AG08395 (cell line): ENCODE results near the gene HNRNPH1.

ENCODE experiments used
- DNase-seq: peaks from one replicate; pipeline ENCODE4 v3.0.0; 2012; ENCODE audit warnings: mixed read lengths, low spot score

The HNRNPH1 gene

GRCh38 chr5:179603308-179603707, 20.2 kb downstream of the HNRNPH1 start:
- DNase-seq, result no peak

- no peak for DNase-seq
These were observed 21.4 kb downstream of the HNRNPH1 start for GRCh38 chr5:179601871-179602625.

GRCh38 chr5:179599973-179600372, 23.5 kb downstream of the HNRNPH1 start:
- DNase-seq, result no peak

GRCh38 chr5:179599566-179599965, 23.9 kb downstream of the HNRNPH1 start:
- DNase-seq, result no peak

GRCh38 chr5:179599100-179599499, 24.4 kb downstream of the HNRNPH1 start:
- DNase-seq, result no peak

GRCh38 chr5:179596421-179596820, 27.1 kb downstream of the HNRNPH1 start:
- DNase-seq, result no peak

GRCh38 chr5:179595916-179596315, 27.6 kb downstream of the HNRNPH1 start:
- DNase-seq, result no peak

GRCh38 chr5:179588166-179588565, 35.3 kb downstream of the HNRNPH1 start:
- no peak for DNase-seq

- no peak for DNase-seq
These were observed 37.5 kb downstream of the HNRNPH1 start for GRCh38 chr5:179585941-179586401.

GRCh38 chr5:179577286-179577960, 46.0 kb downstream of the HNRNPH1 start:
- no peak for DNase-seq

GRCh38 chr5:179572386-179572785, 51.1 kb downstream of the HNRNPH1 start:
- no peak for DNase-seq

GRCh38 chr5:179568721-179569120, 54.8 kb downstream of the HNRNPH1 start:
- no peak for DNase-seq

- DNase-seq, result no peak
These were observed 58.9 kb downstream of the HNRNPH1 start for GRCh38 chr5:179564526-179564925.
